Activated naive CD8-positive, alpha-beta T cell (primary cell): ENCODE data around the gene CTDNEP1.

Experiments used
- H3K27ac Mint-ChIP-seq: one replicate; pipeline ENCODE4 v1.8.0; 2021; ENCODE audit warnings: mixed read lengths
- H3K27me3 Mint-ChIP-seq: one replicate; pipeline ENCODE4 v1.8.0; 2021; ENCODE audit warnings: mixed read lengths
- H3K36me3 Mint-ChIP-seq: one replicate; pipeline ENCODE4 v1.8.0; 2021; ENCODE audit warnings: mixed read lengths
- H3K4me1 Mint-ChIP-seq: one replicate; pipeline ENCODE4 v1.8.0; 2021; ENCODE audit warnings: low read depth, mixed read lengths
- H3K4me3 Mint-ChIP-seq: one replicate; pipeline ENCODE4 v1.8.0; 2021; ENCODE audit warnings: mild to moderate bottlenecking, mixed read lengths
- H3K9me3 Mint-ChIP-seq: one replicate; pipeline ENCODE4 v1.8.0; 2021; ENCODE audit warnings: low read depth, mixed read lengths

CTDNEP1 gene

DNA sequence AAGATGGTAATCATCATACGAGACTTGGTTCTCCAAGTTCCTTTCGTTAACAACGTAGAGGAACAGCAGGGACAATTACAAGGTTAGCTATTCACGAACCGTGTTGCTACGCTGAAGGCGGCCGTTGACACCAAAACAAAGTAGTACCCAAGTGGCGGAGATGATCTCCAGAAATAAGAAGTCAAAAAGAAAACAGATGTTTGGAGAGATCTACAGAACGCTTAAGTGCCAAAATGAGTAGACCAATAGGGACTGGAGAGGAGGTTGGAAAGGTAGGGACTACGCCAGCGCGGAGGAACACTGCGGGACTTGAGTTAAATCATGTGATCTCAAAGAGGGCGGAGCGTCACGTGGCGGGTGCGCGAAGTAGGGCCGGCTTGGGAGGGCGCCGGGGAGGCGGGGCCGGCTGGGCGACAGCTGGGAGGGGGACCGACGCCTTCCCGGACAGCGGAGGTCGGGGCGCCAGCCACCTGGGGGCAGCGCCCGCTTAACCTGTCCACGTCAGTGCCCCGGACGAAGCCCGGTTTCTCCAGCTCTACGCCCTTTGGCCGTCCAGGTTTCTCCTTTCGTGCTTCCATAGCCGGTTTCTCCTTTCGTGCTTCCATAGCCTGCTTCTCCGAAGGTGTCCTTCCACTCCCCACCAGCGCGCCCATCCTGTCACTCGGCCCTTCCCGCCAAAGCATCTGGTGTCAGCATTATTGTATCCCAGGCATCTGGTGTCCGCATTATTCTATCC is 8.6 kb downstream of the CTDNEP1 start:
- no peaks in the 10 kb centered on the region for H3K27me3 Mint-ChIP-seq
- H3K9me3 Mint-ChIP-seq, result no peaks in the 10 kb centered on the region
- H3K4me3 Mint-ChIP-seq, result peak overlapping the region; percentile 97
- peaks cover 38% of the 10 kb centered on the region for H3K4me1 Mint-ChIP-seq
- peak overlapping the region; percentile 99 for H3K27ac Mint-ChIP-seq
- no peaks in the 10 kb centered on the region for H3K36me3 Mint-ChIP-seq

GRCh38 chr17:7241783-7242716 is 9.5 kb downstream of the CTDNEP1 start, which contains the start of gene GABARAP:
TSS of gene GABARAP (minus strand) at chr17:7242449. CDS start at chr17:7242330, 119 bp downstream.
- no peaks in the 10 kb centered on the region for H3K27me3 Mint-ChIP-seq
- no peaks in the 10 kb centered on the region for H3K36me3 Mint-ChIP-seq
- H3K9me3 Mint-ChIP-seq, result no peaks in the 10 kb centered on the region
- peak within 1 kb of the TSS; percentile 99 for H3K27ac Mint-ChIP-seq
- peaks cover 43% of the 10 kb centered on the region for H3K4me1 Mint-ChIP-seq
- H3K4me3 Mint-ChIP-seq, result peak within 1 kb of the TSS; percentile 97

GRCh38 chr17:7241090-7241733 is 10.3 kb downstream of the CTDNEP1 start:
- peak overlapping the region; percentile 99 for H3K27ac Mint-ChIP-seq
- no peaks in the 10 kb centered on the region for H3K36me3 Mint-ChIP-seq
- peaks cover 46% of the 10 kb centered on the region for H3K4me1 Mint-ChIP-seq
- no peaks in the 10 kb centered on the region for H3K9me3 Mint-ChIP-seq
- peak overlapping the region; percentile 97 for H3K4me3 Mint-ChIP-seq
- no peaks in the 10 kb centered on the region for H3K27me3 Mint-ChIP-seq

DNA sequence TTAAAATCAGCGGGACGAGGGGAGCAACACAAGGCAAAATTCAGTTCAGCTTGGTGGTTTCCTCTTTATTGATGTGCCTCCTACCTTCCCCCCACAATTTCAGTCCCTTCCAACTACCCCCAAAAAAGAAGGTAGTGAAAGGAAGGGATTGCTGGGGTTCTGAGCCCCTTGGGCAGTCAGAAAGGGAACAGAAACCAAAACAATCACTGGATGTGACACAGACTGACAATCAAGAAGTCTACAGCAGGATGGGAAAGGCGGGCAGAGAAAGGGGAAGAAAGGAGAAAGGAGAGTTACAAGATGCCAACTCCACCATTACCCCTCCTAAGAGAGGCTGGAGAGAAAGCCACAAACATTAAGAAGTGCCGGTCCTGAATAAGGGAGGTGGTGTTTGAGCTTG is 11.2 kb downstream of the CTDNEP1 start:
- Mint-ChIP-seq H3K27ac (peak overlapping the region; percentile 79), H3K36me3 (no peaks in the 10 kb centered on the region), H3K27me3 (no peaks in the 10 kb centered on the region), H3K4me3 (peak overlapping the region; percentile 97), H3K4me1 (peaks cover 54% of the 10 kb centered on the region), H3K9me3 (no peaks in the 10 kb centered on the region)

GRCh38 chr17:7239091-7240027 is 12.2 kb downstream of the CTDNEP1 start, which contains the start of gene PHF23:
TSS of gene PHF23 (minus strand) at chr17:7239457. CDS start at chr17:7239279, 178 bp downstream.
- Mint-ChIP-seq H3K4me1 (peaks cover 64% of the 10 kb centered on the region), H3K27me3 (no peaks in the 10 kb centered on the region), H3K4me3 (peak within 1 kb of the TSS; percentile 97), H3K36me3 (peaks cover 2% of the 10 kb centered on the region), H3K9me3 (no peaks in the 10 kb centered on the region), H3K27ac (peak within 1 kb of the TSS; percentile 91)

DNA sequence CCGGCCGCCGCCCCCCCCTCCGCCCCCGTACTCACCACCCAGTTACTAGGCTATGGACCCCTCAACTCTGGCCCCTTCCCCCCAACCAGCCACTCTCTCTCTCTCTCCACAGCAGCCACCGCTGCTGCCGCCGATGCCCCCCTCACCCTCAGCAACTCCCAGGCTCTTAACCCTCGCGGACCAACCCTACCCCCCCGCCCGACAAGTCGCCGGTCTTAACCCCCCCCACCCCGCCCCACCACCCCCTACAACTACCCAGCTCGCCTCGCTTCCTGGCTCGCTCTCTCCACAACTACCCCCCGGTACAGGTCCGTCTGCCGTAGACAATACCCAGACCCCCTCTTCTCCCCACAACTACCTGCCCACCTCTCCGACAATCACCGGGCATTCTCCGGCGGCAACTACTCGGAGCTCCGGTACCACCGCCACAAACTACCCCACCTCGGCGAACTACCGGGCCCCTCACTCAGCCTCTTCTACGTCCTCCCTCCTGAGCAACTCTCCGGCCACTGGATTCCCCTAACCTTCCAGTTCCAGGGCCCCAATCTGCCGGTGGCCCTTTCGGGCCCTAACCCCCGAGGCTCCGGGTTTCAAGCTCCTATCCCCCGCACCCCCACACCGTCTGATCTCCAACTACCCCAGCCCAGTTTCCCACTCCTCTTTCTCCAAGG is 13.0 kb downstream of the CTDNEP1 start:
- Mint-ChIP-seq H3K9me3 (no peaks in the 10 kb centered on the region), H3K4me3 (peak overlapping the region; percentile 97), H3K4me1 (peaks cover 67% of the 10 kb centered on the region), H3K27ac (peak overlapping the region; percentile 91), H3K27me3 (no peaks in the 10 kb centered on the region), H3K36me3 (peaks cover 2% of the 10 kb centered on the region)

DNA sequence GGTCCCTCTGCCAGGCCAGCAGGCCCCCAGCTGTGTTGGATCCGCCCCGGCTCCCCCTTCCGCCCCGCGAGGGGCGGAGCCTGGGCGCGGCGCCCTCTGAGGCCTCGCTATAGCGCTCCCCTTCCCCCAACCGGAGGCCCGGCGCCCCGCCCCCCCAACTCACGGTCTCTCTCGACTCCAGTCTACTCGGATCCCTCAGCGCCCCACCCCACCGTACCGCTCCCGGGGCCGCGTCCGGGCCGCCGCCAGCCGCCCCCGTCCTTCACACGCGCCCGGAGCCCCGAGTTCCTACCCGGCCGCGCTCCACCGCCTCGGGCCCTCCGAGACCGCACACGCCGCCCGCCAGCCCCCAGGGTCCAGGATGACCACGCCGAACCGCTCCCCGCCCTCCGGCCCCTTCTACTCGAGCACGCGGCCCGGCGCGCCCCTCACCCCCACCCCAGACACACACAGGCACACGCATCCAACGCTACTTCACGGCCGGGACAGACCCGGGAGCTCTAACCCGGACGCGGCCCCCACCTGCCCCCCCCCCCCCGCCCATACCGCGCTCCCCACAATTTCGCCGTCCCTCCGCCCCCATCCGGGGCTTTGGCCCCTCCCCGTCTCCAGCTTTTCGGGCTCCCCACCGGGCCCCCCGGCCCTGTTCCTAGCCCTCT is 13.6 kb downstream of the CTDNEP1 start:
- Mint-ChIP-seq H3K36me3 (peaks cover 2% of the 10 kb centered on the region), H3K27me3 (no peaks in the 10 kb centered on the region), H3K4me1 (peaks cover 66% of the 10 kb centered on the region), H3K4me3 (peak overlapping the region; percentile 97), H3K27ac (peak overlapping the region; percentile 65), H3K9me3 (no peaks in the 10 kb centered on the region)

DNA sequence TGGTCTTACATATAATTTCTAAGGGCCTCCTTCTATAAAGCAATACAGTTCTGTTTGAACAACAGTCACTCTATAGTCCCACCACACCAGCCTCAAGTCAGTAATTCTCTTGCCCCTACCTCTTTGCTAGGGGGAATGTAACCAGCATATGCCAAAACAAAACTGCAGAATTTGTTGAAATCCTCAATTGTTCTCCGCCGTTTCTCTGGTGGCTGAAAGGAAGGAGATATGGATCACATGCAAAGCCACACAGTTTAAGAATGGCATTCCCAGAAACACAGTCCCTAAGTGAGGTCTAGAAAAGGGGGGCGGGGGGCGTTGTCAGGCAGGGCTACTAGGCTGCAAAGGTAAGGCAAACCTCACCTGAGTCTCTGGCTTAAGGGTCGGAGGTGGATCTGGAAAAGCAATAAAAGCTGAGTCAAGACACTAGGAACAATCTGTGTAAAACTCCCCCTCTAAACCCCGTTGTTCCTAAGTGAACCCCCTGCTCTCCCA is 14.2 kb downstream of the CTDNEP1 start:
- Mint-ChIP-seq H3K27me3 (no peaks in the 10 kb centered on the region), H3K9me3 (no peaks in the 10 kb centered on the region), H3K27ac (peak overlapping the region; percentile 65), H3K4me3 (peak overlapping the region; percentile 97), H3K4me1 (peaks cover 66% of the 10 kb centered on the region), H3K36me3 (peaks cover 2% of the 10 kb centered on the region)

DNA sequence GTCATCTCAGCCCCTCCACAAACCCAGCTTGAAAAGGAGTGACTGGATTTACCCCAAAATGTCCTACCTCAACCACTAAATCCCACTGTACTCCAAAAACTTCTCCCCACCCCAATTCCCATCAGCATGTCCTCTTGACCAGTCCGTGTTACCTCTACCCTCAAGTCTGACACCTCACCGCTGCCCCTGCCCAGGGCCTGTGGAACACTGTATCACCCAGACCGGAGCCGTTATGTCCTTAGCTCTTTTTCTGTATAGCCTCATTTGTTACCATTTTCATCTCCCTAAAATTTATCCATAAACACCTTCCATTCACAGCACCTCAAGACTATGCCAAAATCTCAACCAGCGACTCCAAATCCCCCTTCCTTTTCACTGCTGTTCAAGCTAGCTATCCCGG is 14.7 kb downstream of the CTDNEP1 start:
- Mint-ChIP-seq H3K27me3 (no peaks in the 10 kb centered on the region), H3K9me3 (no peaks in the 10 kb centered on the region), H3K36me3 (peaks cover 5% of the 10 kb centered on the region), H3K4me3 (peak overlapping the region; percentile 97), H3K4me1 (peaks cover 67% of the 10 kb centered on the region), H3K27ac (peak overlapping the region; percentile 65)

- Mint-ChIP-seq H3K27ac (peak overlapping the region; percentile 65), H3K36me3 (peaks cover 5% of the 10 kb centered on the region), H3K4me1 (peaks cover 60% of the 10 kb centered on the region), H3K4me3 (peak overlapping the region; percentile 96), H3K9me3 (no peaks in the 10 kb centered on the region), H3K27me3 (no peaks in the 10 kb centered on the region)
Measured at GRCh38 chr17:7235693-7236665, 15.6 kb downstream of the CTDNEP1 start.

DNA sequence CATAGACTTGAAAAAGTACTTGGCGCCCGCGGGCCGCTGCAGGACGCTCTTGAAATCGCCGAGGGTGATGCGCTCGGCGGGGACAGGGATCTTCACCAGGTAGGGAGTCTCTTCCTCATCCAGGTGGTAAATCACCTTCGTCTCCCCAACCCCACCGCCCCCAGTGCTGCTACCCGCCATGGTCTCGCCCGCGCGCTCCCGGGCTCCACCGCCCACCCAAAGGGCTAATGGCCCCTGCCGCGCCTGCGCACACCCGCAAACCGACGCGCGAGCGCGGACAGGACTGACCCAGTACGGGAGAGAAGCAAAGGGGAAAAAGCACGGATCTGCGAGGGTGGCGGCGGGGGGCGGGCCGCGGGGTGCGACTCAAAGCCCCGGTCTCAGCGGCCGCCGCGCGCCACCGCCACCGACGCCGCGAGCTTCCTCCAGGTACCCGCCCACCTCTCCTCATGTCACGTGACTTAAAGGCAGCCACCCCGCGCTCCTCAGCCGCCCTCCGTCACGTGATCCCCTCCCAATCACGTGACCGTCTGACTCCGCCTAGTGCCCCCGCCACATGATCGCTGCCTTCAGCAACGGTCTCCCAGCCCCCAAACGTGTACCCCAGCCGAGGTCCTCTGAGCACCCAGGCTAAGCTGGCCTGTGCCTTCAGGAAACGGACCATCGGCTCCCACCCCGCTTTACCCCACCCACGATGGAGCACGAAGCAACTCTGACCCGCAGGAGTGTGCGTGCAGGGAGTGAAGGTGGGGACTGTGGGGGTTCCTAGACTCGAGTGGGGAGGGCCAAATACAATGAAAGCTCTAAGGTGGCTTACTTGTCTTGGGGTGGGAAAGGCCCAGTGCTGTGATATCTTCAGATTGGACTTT is 17.2 kb downstream of the CTDNEP1 start, which contains the start of gene DVL2:
Gene DVL2 (minus strand): TSS at position 435 of the 869 bp plus-strand sequence. CDS start 255 bp downstream, at position 180.
- peaks cover 5% of the 10 kb centered on the region for H3K36me3 Mint-ChIP-seq
- no peaks in the 10 kb centered on the region for H3K27me3 Mint-ChIP-seq
- H3K9me3 Mint-ChIP-seq, result no peaks in the 10 kb centered on the region
- peaks cover 49% of the 10 kb centered on the region for H3K4me1 Mint-ChIP-seq
- peak within 1 kb of the TSS; percentile 95 for H3K27ac Mint-ChIP-seq
- peak within 1 kb of the TSS; percentile 96 for H3K4me3 Mint-ChIP-seq
